A549 (cell line): ENCODE data around the gene MRPL20. TPM values are rescaled to one million over a fixed set of nuclear protein-coding genes. Genes with fewer than 3 reads are reported as not detected.

Experiments
- ATAC-seq, 2 experiments: fragments of 200-7000 bp in 1 of 2; fragments of >200 bp in 1 of 2; cut with Nextera tagmentation in 1 of 2; cut with Tn5 transposase in 1 of 2; 3 replicates each; pipeline versions ENCODE4 v1.8.0 to v1.9.1; 2018 to 2020; ENCODE audit warnings: mild to moderate bottlenecking in 1 of 2, moderate library complexity in 1 of 2
- CTCF ChIA-PET: fragments of 300-600 bp; sonication (Branson Sonifier 250); formaldehyde crosslinking; extraction: SDS; loops from one replicate; lab custom pipeline; 2021; ENCODE audit warnings: antibody characterized with exemption, inconsistent platforms; lab: Yijun Ruan, JAX
- POLR2A ChIA-PET: fragments of 350-600 bp; formaldehyde crosslinking; extraction: SDS; loops from one replicate; lab custom pipeline; 2021; ENCODE audit warnings: antibody characterized with exemption, inconsistent platforms; lab: Yijun Ruan, JAX
- DNase-seq, 2 experiments: peaks; one replicate each; pipeline versions ENCODE4 v3.0.0 to v3.0.0-alpha.2; 2011 to 2016; ENCODE audit warnings: low read depth in 1 of 2, low spot score in 1 of 2
- FAIRE-seq: peaks from 2 replicates; lab custom pipeline; 2011; peaks lifted over from hg19 to GRCh38; lab: Jason Lieb, UNC
- H3K27ac ChIP-seq, 2 experiments: fragments of >200 bp; sonication (Bioruptor Twin); formaldehyde crosslinking; 3 replicates each; pipeline ENCODE4 v1.5.1; 2016 to 2017
- H3K4me1 ChIP-seq: fragments of >200 bp; sonication (Bioruptor Twin); formaldehyde crosslinking; 3 replicates; pipeline ENCODE4 v1.6.1; 2016
- H3K4me2 ChIP-seq: fragments of >200 bp; sonication (Bioruptor Twin); formaldehyde crosslinking; 3 replicates; pipeline ENCODE4 v1.6.1; 2016
- H3K4me3 ChIP-seq: fragments of >200 bp; sonication (Bioruptor Twin); formaldehyde crosslinking; 3 replicates; pipeline ENCODE4 v1.5.1; 2016
- H3K9me3 ChIP-seq: fragments of >200 bp; sonication (Bioruptor Twin); formaldehyde crosslinking; 3 replicates; pipeline ENCODE4 v1.6.1; 2016
- ATOH8 ChIP-seq: fragments of 250-450 bp; sonication (Bioruptor Pico); IDR thresholded peaks from 2 replicates; pipeline ENCODE4 v1.5.0; 2020; ENCODE audit warnings: low read depth, mild to moderate bottlenecking, moderate library complexity
- BCL3 ChIP-seq: fragments of >200 bp; sonication (Bioruptor Twin); formaldehyde crosslinking; IDR thresholded peaks from 3 replicates; pipeline ENCODE4 v1.6.1; 2016
- BHLHE40 ChIP-seq: IDR thresholded peaks from 2 replicates; pipeline ENCODE4 v1.6.1; 2012; ENCODE audit warnings: low read depth, low read length, inconsistent platforms
- CBX2 ChIP-seq: fragments of 200-600 bp; sonication (generic); IDR thresholded peaks from 2 replicates; pipeline ENCODE4 v1.6.1; 2016; ENCODE audit warnings: low read depth, mild to moderate bottlenecking, borderline replicate concordance
- CEBPB ChIP-seq, 2 experiments: fragments of >200 bp in 1 of 2; sonication (Bioruptor Twin) in 1 of 2; formaldehyde crosslinking in 1 of 2; IDR thresholded peaks; 2 replicates each; pipeline ENCODE4 v1.6.1; 2012 to 2016
- E2F6 ChIP-seq: IDR thresholded peaks from 2 replicates; pipeline ENCODE4 v1.6.1; 2012; ENCODE audit warnings: low read depth, borderline replicate concordance
- EHMT2 ChIP-seq: fragments of 200-600 bp; sonication (generic); IDR thresholded peaks from 2 replicates; pipeline ENCODE4 v1.6.1; 2016; ENCODE audit warnings: antibody characterized with exemption, low read depth, mild to moderate bottlenecking, moderate library complexity
- FOSB ChIP-seq: fragments of 250-450 bp; sonication (Bioruptor Pico); IDR thresholded peaks from 2 replicates; pipeline ENCODE4 v1.5.0; 2020; ENCODE audit warnings: mild to moderate bottlenecking, moderate library complexity
- HDAC2 ChIP-seq: fragments of 200-600 bp; sonication (generic); IDR thresholded peaks from 2 replicates; pipeline ENCODE4 v1.6.1; 2016
- HOXA7 ChIP-seq: fragments of 250-450 bp; sonication (Bioruptor Pico); IDR thresholded peaks from 2 replicates; pipeline ENCODE4 v1.5.0; 2020; ENCODE audit warnings: mild to moderate bottlenecking, moderate library complexity
- HOXB5 ChIP-seq: fragments of 250-450 bp; sonication (Bioruptor Pico); IDR thresholded peaks from 2 replicates; pipeline ENCODE4 v1.5.0; 2020; ENCODE audit warnings: mild to moderate bottlenecking, moderate library complexity
- KDM1A ChIP-seq: fragments of 200-600 bp; sonication (generic); IDR thresholded peaks from 2 replicates; pipeline ENCODE4 v1.6.1; 2016; ENCODE audit warnings: low read depth, mild to moderate bottlenecking
- KDM5A ChIP-seq: fragments of 200-600 bp; sonication (generic); IDR thresholded peaks from 2 replicates; pipeline ENCODE4 v1.6.1; 2016; ENCODE audit warnings: antibody characterized with exemption, mild to moderate bottlenecking
- MYC ChIP-seq: IDR thresholded peaks from 2 replicates; pipeline ENCODE4 v1.6.1; 2012; ENCODE audit warnings: mild to moderate bottlenecking, inconsistent platforms, low read length, improper control_type of control experiment, borderline replicate concordance
- NFE2L2 ChIP-seq: fragments of 150-350 bp; conservative IDR thresholded peaks from 2 replicates; pipeline ENCODE4 v1.6.1; 2014; ENCODE audit warnings: low read length
- PBX3 ChIP-seq: IDR thresholded peaks from 2 replicates; pipeline ENCODE4 v1.6.1; 2012
- PHF8 ChIP-seq: fragments of 200-600 bp; sonication (generic); IDR thresholded peaks from 2 replicates; pipeline ENCODE4 v1.6.1; 2016; ENCODE audit warnings: low read depth, mild to moderate bottlenecking, antibody characterized with exemption, moderate library complexity, borderline replicate concordance
- POLR2A ChIP-seq: IDR thresholded peaks from 2 replicates; pipeline ENCODE4 v1.6.1; 2012; ENCODE audit warnings: mild to moderate bottlenecking, low read length
- SMC3 ChIP-seq: fragments of >200 bp; sonication (Bioruptor Twin); formaldehyde crosslinking; IDR thresholded peaks from 3 replicates; pipeline ENCODE4 v1.6.1; 2018; ENCODE audit warnings: inconsistent platforms
- TP53 ChIP-seq: fragments of 250-450 bp; sonication (Bioruptor Pico); IDR thresholded peaks from 2 replicates; pipeline ENCODE4 v1.5.0; 2021; ENCODE audit warnings: mild to moderate bottlenecking, moderate library complexity
- ZC3H11A ChIP-seq: fragments of 450-650 bp; IDR thresholded peaks from 2 replicates; pipeline ENCODE4 v1.6.1; 2014; ENCODE audit warnings: antibody characterized with exemption, mild to moderate bottlenecking
- ZFP36 ChIP-seq: fragments of 450-650 bp; IDR thresholded peaks from 2 replicates; pipeline ENCODE4 v1.6.1; 2014; ENCODE audit warnings: borderline replicate concordance; ENCODE audit not compliant: partially characterized antibody
- WGBS: methylation state at CpG from one replicate; pipeline ENCODE4 v1.1.6; 2017; ENCODE audit errors: missing lambda C conversion rate; 5-methylcytosine and 5-hydroxymethylcytosine counted together
- polyA plus RNA-seq, 4 experiments: library from polyadenylated mRNA; depleted of rRNA in 3 of 4; stranded (reverse); fragments of >200 nt; fragmentation: RNase III in 1 of 4; extraction: RNeasy Plus Mini Kit Qiagen cat#74134 plus additional on column Dnase treatment in 1 of 4; gene quantifications; 2 replicates in 3 of 4; 3 replicates in 1 of 4; pipeline ENCODE4 v1.2.3, GENCODE V29; 2011 to 2017

The MRPL20 gene
- polyA plus RNA-seq, 2 of the 4 experiments (the other 2 are of a cell fraction), result 158 to 163 TPM

GRCh38 chr1:1381294-1381693, 25.8 kb downstream of the MRPL20 start:
- Histone ChIP-seq H3K9me3 (no peaks in the 10 kb centered on the region), H3K27ac (no peak overlapping the region), H3K4me1 (no peaks in the 10 kb centered on the region), H3K4me2 (no peak overlapping the region)
- ChIA-PET CTCF (interaction anchor here (1.2 to 2.0 kb wide), 2 partner anchors 9 to 124 kb away, joined by 3 to 9 read pairs; no protein-coding TSS in a partner anchor), POLR2A (no interaction called here)
- no peak for ATAC-seq
- no peak for DNase-seq
- TF ChIP-seq PHF8 (no peak), HDAC2 (no peak), MYC (no peak), E2F6 (no peak), FOSB (no peak), KDM1A (no peak)
- TF ChIP-seq, all 56 proteins: peak for 0
- 86% methylated on average over 7 of the region's 8 CpGs for WGBS
- no peak overlapping the region for H3K4me3 ChIP-seq
- FAIRE-seq, result no peak

GRCh38 chr1:1380860-1381259, 26.2 kb downstream of the MRPL20 start:
- TF ChIP-seq E2F6 (no peak), BHLHE40 (no peak), ZC3H11A (no peak), HOXB5 (CRISPR knock-in tag) (no peak), HOXA7 (CRISPR knock-in tag) (no peak), KDM1A (no peak), BCL3 (no peak), ATOH8 (CRISPR knock-in tag) (no peak), EHMT2 (no peak), FOSB (no peak), PHF8 (no peak), NFE2L2 (no peak), CBX2 (no peak), ZFP36 (no peak), SMC3 (no peak), KDM5A (no peak), CEBPB (IDR thresholded peaks at IDR 0.05) (no peak), PBX3 (no peak), POLR2A (no peak), TP53 (CRISPR knock-in tag) (no peak)
- TF ChIP-seq, all 56 proteins: peak for 0

More at GRCh38 chr1:1380860-1381259, 26.2 kb downstream of the MRPL20 start:
- FAIRE-seq, result no peak
- WGBS, result 88% methylated on average over 6 of the region's 16 CpGs
- ChIA-PET POLR2A (no interaction called here), CTCF (interaction anchor here (2.0 kb wide), 1 partner anchor 9 kb away, joined by 9 read pairs; no protein-coding TSS in a partner anchor)
- Histone ChIP-seq H3K9me3 (no peaks in the 10 kb centered on the region), H3K27ac (no peak overlapping the region), H3K4me1 (0 out of 3 replicates have a peak, but pooled peaks cover 4% of the 10 kb centered on the region), H3K4me2 (no peak overlapping the region), H3K4me3 (no peak overlapping the region)
- no peak for DNase-seq
- ATAC-seq, result no peak
